HTERT RPE-1 (cell line): ENCODE results near the gene LARP4.
"Not testable (repeated sequence)": the region's sequence is repeated elsewhere in the genome, so short reads cannot be mapped to it uniquely, and the experiment has no call there.

Experiments used
- in situ Hi-C: fragments of 300-500 bp; cut with MboI; formaldehyde crosslinking; loops from 4 replicates; pipeline ENCODE4 v1.14.3; 2020; ENCODE audit warnings: low sequenced_read_pairs

LARP4 gene

DNA sequence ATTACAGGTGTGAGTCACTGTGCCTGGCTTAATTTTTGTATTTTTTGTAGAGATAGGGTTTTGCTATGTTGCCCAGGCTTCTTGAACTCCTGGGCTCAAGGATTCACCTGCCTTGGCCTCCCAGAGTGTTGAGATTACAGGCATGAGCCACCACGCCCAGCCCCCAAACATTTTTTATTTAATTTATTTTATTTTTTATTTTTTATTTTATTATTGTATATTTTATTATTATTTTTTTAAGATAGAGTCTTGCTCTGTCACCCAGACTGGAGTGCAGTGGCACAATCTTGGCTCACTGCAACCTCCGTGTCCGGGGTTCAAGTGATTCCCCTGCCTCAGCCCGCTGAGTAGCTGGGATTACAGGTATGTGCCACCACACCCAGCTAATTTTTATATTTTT is 121.1 kb downstream of the LARP4 start:
- in situ Hi-C loops, result not testable (repeated sequence)

DNA sequence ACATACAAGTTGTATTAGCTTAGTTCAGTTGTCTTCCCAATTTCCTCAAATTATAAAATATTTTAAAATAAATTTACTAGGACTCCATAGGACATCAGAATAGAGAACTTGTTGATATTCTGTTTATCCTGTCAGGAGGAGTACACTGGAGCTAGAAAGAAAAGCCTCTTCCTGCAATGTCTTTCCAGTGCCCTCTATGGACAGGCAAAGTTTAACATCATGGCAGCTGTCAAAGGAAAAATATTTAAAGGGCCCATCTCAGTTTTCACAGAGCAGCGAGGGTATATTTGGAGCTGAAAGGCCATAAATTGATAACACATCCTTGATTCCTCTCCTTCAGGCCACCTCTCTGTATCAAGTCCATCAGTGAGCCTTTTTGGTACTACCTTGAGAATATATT is 123.1 kb downstream of the LARP4 start:
- in situ Hi-C loops, result no loop called here

DNA sequence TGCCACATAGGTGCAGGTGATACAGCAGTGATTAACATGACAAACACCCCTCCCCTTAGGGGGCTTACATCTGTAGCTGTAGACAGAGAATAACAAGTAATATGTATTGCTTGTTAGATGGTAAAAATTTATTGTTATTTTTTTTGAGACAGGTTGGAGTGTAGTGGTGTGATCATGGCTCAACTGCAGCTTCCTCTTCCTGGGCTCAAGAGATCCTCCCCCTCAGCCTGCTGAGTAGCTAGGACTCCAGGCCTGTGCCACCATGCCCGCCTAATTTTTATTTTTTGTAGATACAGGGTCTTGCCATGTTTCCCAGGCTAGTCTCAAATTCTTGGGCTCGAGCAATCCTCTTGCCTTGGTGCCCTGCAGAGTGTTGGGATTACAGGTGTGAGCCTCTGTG is 123.9 kb downstream of the LARP4 start:
- in situ Hi-C loops, result no loop called here

DNA sequence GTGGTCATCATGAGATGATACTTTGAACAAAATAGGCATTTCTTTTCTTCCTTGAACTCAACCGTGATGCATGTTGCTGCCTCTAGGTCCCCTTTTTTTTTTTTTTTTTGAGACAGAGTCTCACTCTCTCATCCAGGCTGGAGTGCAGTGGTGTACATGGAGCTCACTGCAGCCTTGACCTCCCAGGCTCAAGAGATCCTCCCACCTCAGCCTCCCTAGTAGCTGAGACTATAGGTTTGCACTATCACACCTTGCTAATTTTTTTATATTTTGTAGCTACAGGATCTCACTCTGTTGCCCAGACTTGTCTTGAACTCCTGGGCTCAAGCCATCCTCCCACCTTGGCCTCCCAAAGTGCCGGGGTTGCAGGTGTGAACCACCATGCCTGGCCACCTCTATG is 124.7 kb downstream of the LARP4 start:
- in situ Hi-C loops, result no loop called here

DNA sequence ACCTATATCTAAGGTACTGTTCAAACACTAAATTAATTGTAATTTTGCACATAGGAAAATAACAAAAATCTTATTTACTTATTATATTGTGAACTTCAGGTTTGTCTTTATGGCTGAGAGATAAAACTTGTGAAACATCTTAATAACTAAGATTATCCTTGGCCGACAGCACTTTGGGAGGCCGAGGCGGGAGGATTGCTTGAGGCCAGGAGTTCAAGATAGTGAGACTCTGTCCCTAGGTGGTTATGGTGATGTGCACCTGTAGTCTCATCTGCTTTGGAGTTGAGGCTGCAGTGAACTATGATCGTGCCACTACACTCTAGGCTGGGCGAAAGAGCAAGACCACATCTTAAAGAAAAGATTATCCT is 126.7 kb downstream of the LARP4 start:
- in situ Hi-C loops, result no loop called here

DNA sequence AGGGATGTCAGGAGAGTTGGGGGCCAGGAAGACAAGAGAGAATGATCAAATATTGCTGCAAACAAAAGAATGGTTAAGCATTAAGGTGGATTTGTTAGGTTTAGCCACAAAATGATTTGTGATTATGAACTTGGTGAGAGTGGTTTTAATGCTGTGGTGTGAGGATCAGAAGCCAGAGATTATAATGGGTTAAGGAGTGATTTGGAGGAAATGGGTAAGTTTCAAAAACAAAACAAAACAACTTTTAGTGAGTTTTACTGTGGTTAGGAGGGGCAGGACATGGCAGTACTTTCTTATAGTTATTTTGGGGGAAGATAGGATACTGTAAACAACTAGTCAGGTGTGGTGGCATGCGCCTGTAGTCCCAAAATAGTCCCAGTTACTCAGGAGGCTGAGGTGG is 128.1 kb downstream of the LARP4 start:
- in situ Hi-C loops, result no loop called here

DNA sequence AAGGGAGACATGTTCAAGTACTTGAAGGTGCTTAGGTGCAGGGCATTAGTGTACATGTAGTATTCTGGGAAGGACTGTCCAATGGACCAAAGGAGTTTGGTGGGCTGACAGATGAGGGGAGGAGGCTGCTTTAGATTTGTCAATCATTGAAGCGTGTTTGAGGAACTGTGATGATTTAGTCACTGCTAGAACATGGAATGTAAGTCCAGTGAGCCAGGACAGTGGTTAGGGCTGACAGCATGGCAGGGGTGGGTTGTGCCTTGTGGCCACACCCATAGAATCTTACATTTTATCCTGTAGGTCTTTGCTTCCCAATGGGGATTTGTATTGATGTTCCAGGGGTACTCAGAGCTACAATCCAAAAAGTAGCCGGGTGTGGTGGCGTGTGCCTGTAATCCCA is 128.7 kb downstream of the LARP4 start:
- in situ Hi-C loops, result no loop called here
